Upper lobe of left lung (tissue), 6 donors: ENCODE data around the gene MFSD2B. TPM values are rescaled to one million over a fixed set of nuclear protein-coding genes. Genes with fewer than 3 reads are reported as not detected.
A peak's percentile ranks its signal among the peaks of the same experiment; 100 is the strongest.

Source experiments
- ATAC-seq, 2 donors: fragments of 200-7000 bp; cut with Tn5 transposase; one replicate each; pipeline ENCODE4 v1.9.1; 2022; ENCODE audit warnings: mild to moderate bottlenecking in 2 of 2, moderate library complexity in 2 of 2; ENCODE audit not compliant: low FRiP score in 2 of 2
- DNase-seq, 2 donors: peaks; one replicate each; pipeline ENCODE4 v3.0.0-alpha.2; 2019 to 2020
- H3K27ac ChIP-seq, 4 donors: fragments of 200-600 bp; sonication (generic); one replicate each; pipeline ENCODE4 v1.5.1; 2016 to 2019
- H3K27me3 ChIP-seq, 4 donors: fragments of 200-600 bp; sonication (generic); one replicate each; pipeline ENCODE4 v1.5.1; 2017 to 2019
- H3K36me3 ChIP-seq, 4 donors: fragments of 200-600 bp; sonication (generic); one replicate each; pipeline ENCODE4 v1.5.1; 2016 to 2019
- H3K4me1 ChIP-seq, 4 donors: fragments of 200-600 bp; sonication (generic); one replicate each; pipeline ENCODE4 v1.5.1; 2018 to 2019
- H3K4me3 ChIP-seq, 4 donors: fragments of 200-600 bp; sonication (generic); one replicate each; pipeline ENCODE4 v1.5.1; 2017 to 2019; ENCODE audit warnings: mild to moderate bottlenecking in 2 of 4, moderate library complexity in 1 of 4
- H3K9me3 ChIP-seq, 4 donors: fragments of 200-600 bp; sonication (generic); one replicate each; pipeline ENCODE4 v1.5.1; 2018 to 2019
- CTCF ChIP-seq, 6 experiments: fragments of 450-650 bp in 4 of 6; fragments of 200-600 bp in 2 of 6; sonication (generic) in 2 of 6; IDR thresholded peaks; one replicate each; pipeline ENCODE4 v1.5.1; 2016 to 2019; ENCODE audit warnings: antibody characterized with exemption in 6 of 6
- EP300 ChIP-seq, 4 donors: sonication (generic); formaldehyde crosslinking; IDR thresholded peaks; one replicate each; pipeline ENCODE4 v1.5.1; 2017; ENCODE audit warnings: antibody characterized with exemption in 4 of 4, control low read depth in 2 of 4
- POLR2A ChIP-seq, 4 donors: fragments of 450-650 bp; IDR thresholded peaks; one replicate each; pipeline ENCODE4 v1.5.1; 2016 to 2017; ENCODE audit warnings: antibody characterized with exemption in 4 of 4, mild to moderate bottlenecking in 2 of 4
- POLR2AphosphoS5 ChIP-seq, 2 donors: sonication (generic); formaldehyde crosslinking; IDR thresholded peaks; one replicate each; pipeline ENCODE4 v1.5.1; 2017; ENCODE audit warnings: antibody characterized with exemption in 2 of 2
- WGBS, 2 donors: methylation state at CpG; one replicate each; pipeline ENCODE4 v1.1.5; 2017 to 2018; 5-methylcytosine and 5-hydroxymethylcytosine counted together
- small RNA-seq, 4 donors: library from RNA; depleted of rRNA; stranded (forward); fragments of <200 nt; gene quantifications; one replicate each; pipeline ENCODE3, GENCODE V24; 2016
- total RNA-seq, 6 donors: library from RNA; depleted of rRNA in 4 of 6; stranded (reverse); fragments of >200 nt in 4 of 6; gene quantifications; one replicate each; pipeline versions ENCODE4 v1.1.0 to v1.2.1, GENCODE V29; 2016 to 2021
- donor health status: DM: no; HTN: no; CAD: no; lungs with moderate emphysema.
- donor health status: DM: no; HTN: yes; CAD: no; lungs with severe emphysema.

MFSD2B gene
- total RNA-seq, 6 donors from 2014 or later = 0.40 to 1.8 (median 0.76) TPM; not detected in 1

- TF ChIP-seq CTCF (IDR thresholded peaks at IDR 0.05) = no peak
- no peak for TF ChIP-seq EP300 (IDR thresholded peaks at IDR 0.05)
- no peak for TF ChIP-seq POLR2AphosphoS5 (IDR thresholded peaks at IDR 0.05)
- TF ChIP-seq POLR2A (IDR thresholded peaks at IDR 0.05) = no peak
- no peak overlapping the region for H3K4me3 ChIP-seq
- H3K9me3 ChIP-seq = no peaks in the 10 kb centered on the region
- peaks cover 13 to 64% (median 23%) of the 10 kb centered on the region in 4 donors for H3K36me3 ChIP-seq
- no peak for DNase-seq
- H3K4me1 ChIP-seq = no peaks in the 10 kb centered on the region
- no peaks in the 10 kb centered on the region for H3K27me3 ChIP-seq
- no peak overlapping the region for H3K27ac ChIP-seq
- WGBS, 2 donors = 78 to 84% methylated on average over 2 of the region's 2 CpGs
- no peak for ATAC-seq
These were observed 55.5 kb downstream of the MFSD2B start for GRCh38 chr2:24065341-24065740.

GRCh38 chr2:24072259-24072658, 62.4 kb downstream of the MFSD2B start:
- H3K4me1 ChIP-seq = peaks cover 10 to 25% (median 11%) of the 10 kb centered on the region in 4 donors
- H3K27me3 ChIP-seq = no peaks in the 10 kb centered on the region
- no peak overlapping the region for H3K27ac ChIP-seq
- TF ChIP-seq EP300 (IDR thresholded peaks at IDR 0.05) (no peak), POLR2AphosphoS5 (IDR thresholded peaks at IDR 0.05) (no peak), POLR2A (IDR thresholded peaks at IDR 0.05) (no peak), CTCF (IDR thresholded peaks at IDR 0.05) (no peak)
- H3K9me3 ChIP-seq = no peaks in the 10 kb centered on the region
- ATAC-seq = no peak
- no peak for DNase-seq
- H3K36me3 ChIP-seq = peaks cover 15 to 63% (median 30%) of the 10 kb centered on the region in 4 donors
- no peak overlapping the region for H3K4me3 ChIP-seq
- 87 to 95% methylated on average over 4 of the region's 4 CpGs for WGBS, 2 donors

- H3K9me3 ChIP-seq = no peaks in the 10 kb centered on the region
- no peaks in the 10 kb centered on the region for H3K27me3 ChIP-seq
- H3K36me3 ChIP-seq = peaks cover 5 to 48% (median 23%) of the 10 kb centered on the region in 4 donors
- H3K4me1 ChIP-seq = peaks cover 16 to 34% (median 18%) of the 10 kb centered on the region in 4 donors
- no peak overlapping the region for H3K27ac ChIP-seq
- H3K4me3 ChIP-seq = no peak overlapping the region
- DNase-seq (no peak), ATAC-seq (no peak)
- TF ChIP-seq CTCF (IDR thresholded peaks at IDR 0.05) (no peak), POLR2A (IDR thresholded peaks at IDR 0.05) (no peak)
- WGBS, 2 donors = 90 to 94% methylated on average over 6 of the region's 6 CpGs
These were observed 63.9 kb downstream of the MFSD2B start for GRCh38 chr2:24073816-24074215.

- H3K27ac ChIP-seq = peak overlapping the region; percentile 90 to 97 (median 94)
- H3K36me3 ChIP-seq = peaks cover 6 to 42% (median 20%) of the 10 kb centered on the region in 4 donors
- ATAC-seq (no peak), DNase-seq (no peak)
- no peaks in the 10 kb centered on the region for H3K27me3 ChIP-seq
- WGBS, 2 donors = 56 to 61% methylated on average over 5 of the region's 5 CpGs
- TF ChIP-seq POLR2AphosphoS5 (IDR thresholded peaks at IDR 0.05) (no peak), CTCF (IDR thresholded peaks at IDR 0.05) (no peak), POLR2A (IDR thresholded peaks at IDR 0.05) (no peak)
- no peaks in the 10 kb centered on the region for H3K9me3 ChIP-seq
- peak overlapping the region in 3 of 4 donors; percentile 59 to 86 (median 61) for H3K4me3 ChIP-seq
- H3K4me1 ChIP-seq = peaks cover 16 to 34% (median 18%) of the 10 kb centered on the region in 4 donors
These were observed 65.4 kb downstream of the MFSD2B start for GRCh38 chr2:24075259-24075658.

Small RNAs within 50 kb of the gene (small RNA-seq; reads per million reads assigned to genes)
- gene RN7SL610P = 0 reads per million in 4 donors
- gene RNU6-370P = 0 reads per million in 4 donors

Other genes starting within 250 kb of the MFSD2B start
- 10 to 100 TPM; 17.8 to 51.3 (median 25.3) TPM for gene ATAD2B, start 83.0 kb upstream of the MFSD2B start, total RNA-seq
- gene UBXN2A, start 69.6 kb upstream of the MFSD2B start, total RNA-seq = 10 to 100 TPM in 3 of 6 donors, 1 to 10 TPM in 3; 6.3 to 16.8 (median 10.5) TPM
- gene WDCP, start 37.3 kb downstream of the MFSD2B start, total RNA-seq = 10 to 100 TPM in 1 of 6 donors, 1 to 10 TPM in 5; 1.0 to 10.6 (median 4.6) TPM
- 10 to 100 TPM in 5 of 6 donors, 1 to 10 TPM in 1; 7.3 to 27.3 (median 15.0) TPM for gene FKBP1B, start 39.7 kb downstream of the MFSD2B start, total RNA-seq
- 10 to 100 TPM; 38.8 to 93.7 (median 64.7) TPM for gene SF3B6, start 66.2 kb downstream of the MFSD2B start, total RNA-seq
- gene TP53I3, start 74.7 kb downstream of the MFSD2B start, total RNA-seq = 100 to 1,000 TPM in 1 of 6 donors, 10 to 100 TPM in 5; 27.0 to 110 (median 69.6) TPM
- gene PFN4, start 113.2 kb downstream of the MFSD2B start, total RNA-seq = under 1 TPM in 2 of 6 donors, not detected in 4; 0.54 TPM
- gene FAM228B, start 113.4 kb downstream of the MFSD2B start, total RNA-seq = 10 to 100 TPM; 15.5 to 28.3 (median 22.8) TPM
- gene FAM228A, start 165.0 kb downstream of the MFSD2B start, total RNA-seq = 1 to 10 TPM in 4 of 6 donors, under 1 TPM in 2; 0.17 to 3.1 (median 1.6) TPM